ENCODE results near the gene WNT1. TPM values are rescaled to one million over a fixed set of nuclear protein-coding genes. Genes with fewer than 3 reads are reported as not detected.

WNT1 gene
- total RNA-seq, 4 donors from 2014 or later, result not detected

DNA sequence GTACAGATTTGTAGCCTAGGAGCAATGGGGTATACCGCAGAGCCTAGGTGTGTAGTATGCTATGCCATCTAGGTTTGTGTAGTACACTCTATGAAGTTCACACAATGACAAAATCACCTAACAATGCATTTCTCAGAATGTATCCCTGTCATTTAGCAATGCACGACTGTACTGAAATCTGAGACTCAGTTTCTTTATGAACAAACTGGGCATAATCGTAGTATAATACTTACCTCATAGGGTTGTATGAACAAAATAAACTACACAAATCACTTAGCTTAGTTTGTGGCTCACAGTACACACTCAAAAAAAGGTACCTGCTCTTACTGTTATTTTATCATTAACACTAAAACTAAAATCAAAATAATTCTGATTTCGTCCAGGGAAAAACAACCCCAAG is 47.3 kb downstream of the WNT1 start:
- Histone ChIP-seq H3K4me3 (replicated peaks in 1 of 3) (no peak overlapping the region), H3K36me3 (peaks cover 60 to 79% of the 10 kb centered on the region in 2 donors), H3K27ac (no peak overlapping the region), H3K9me3 (no peaks in the 10 kb centered on the region), H3K4me1 (no peaks in the 10 kb centered on the region), H3K27me3 (no peaks in the 10 kb centered on the region)
- intact Hi-C loops (cut with DNase I), result no loop called here
- TF ChIP-seq, protein P1, sequence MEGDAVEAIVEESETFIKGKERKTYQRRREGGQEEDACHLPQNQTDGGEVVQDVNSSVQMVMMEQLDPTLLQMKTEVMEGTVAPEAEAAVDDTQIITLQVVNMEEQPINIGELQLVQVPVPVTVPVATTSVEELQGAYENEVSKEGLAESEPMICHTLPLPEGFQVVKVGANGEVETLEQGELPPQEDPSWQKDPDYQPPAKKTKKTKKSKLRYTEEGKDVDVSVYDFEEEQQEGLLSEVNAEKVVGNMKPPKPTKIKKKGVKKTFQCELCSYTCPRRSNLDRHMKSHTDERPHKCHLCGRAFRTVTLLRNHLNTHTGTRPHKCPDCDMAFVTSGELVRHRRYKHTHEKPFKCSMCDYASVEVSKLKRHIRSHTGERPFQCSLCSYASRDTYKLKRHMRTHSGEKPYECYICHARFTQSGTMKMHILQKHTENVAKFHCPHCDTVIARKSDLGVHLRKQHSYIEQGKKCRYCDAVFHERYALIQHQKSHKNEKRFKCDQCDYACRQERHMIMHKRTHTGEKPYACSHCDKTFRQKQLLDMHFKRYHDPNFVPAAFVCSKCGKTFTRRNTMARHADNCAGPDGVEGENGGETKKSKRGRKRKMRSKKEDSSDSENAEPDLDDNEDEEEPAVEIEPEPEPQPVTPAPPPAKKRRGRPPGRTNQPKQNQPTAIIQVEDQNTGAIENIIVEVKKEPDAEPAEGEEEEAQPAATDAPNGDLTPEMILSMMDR (IDR thresholded peaks at IDR 0.05), result no peak
- TF ChIP-seq POLR2A (IDR thresholded peaks at IDR 0.05), result no peak
- 92 to 95% methylated on average over 4 of the region's 4 CpGs for WGBS, 2 donors
- no peak for DNase-seq

DNA sequence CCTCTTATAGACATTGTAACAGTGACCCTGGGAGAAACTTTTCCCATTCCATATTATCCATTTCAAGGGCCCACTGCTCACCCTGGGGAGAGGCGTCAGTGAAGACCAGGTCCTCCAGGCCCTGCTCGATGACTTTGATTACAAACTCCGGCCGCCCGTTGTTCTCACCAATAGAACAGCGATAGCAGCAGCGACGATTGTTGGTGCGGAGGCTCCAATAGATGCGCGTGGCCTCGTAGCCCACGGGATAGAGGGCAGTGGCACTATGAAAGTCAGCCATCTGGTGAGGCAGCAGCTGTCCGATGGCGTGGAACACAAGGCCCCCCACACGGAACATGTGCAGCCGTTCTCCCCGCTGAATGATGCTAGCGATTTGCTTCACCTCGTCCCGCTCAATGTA is 48.0 kb downstream of the WNT1 start:
- Histone ChIP-seq H3K27me3 (no peaks in the 10 kb centered on the region), H3K36me3 (peaks cover 59 to 80% of the 10 kb centered on the region in 2 donors), H3K4me3 (replicated peaks in 1 of 3) (no peak overlapping the region), H3K27ac (no peak overlapping the region), H3K4me1 (no peaks in the 10 kb centered on the region), H3K9me3 (no peaks in the 10 kb centered on the region)
- DNase-seq, result no peak
- intact Hi-C loops (cut with DNase I), result no loop called here
- 95 to 98% methylated on average over 21 of the region's 21 CpGs for WGBS, 2 donors
- TF ChIP-seq, protein P1 (IDR thresholded peaks at IDR 0.05), result no peak
- no peak for TF ChIP-seq POLR2A (IDR thresholded peaks at IDR 0.05)

DNA sequence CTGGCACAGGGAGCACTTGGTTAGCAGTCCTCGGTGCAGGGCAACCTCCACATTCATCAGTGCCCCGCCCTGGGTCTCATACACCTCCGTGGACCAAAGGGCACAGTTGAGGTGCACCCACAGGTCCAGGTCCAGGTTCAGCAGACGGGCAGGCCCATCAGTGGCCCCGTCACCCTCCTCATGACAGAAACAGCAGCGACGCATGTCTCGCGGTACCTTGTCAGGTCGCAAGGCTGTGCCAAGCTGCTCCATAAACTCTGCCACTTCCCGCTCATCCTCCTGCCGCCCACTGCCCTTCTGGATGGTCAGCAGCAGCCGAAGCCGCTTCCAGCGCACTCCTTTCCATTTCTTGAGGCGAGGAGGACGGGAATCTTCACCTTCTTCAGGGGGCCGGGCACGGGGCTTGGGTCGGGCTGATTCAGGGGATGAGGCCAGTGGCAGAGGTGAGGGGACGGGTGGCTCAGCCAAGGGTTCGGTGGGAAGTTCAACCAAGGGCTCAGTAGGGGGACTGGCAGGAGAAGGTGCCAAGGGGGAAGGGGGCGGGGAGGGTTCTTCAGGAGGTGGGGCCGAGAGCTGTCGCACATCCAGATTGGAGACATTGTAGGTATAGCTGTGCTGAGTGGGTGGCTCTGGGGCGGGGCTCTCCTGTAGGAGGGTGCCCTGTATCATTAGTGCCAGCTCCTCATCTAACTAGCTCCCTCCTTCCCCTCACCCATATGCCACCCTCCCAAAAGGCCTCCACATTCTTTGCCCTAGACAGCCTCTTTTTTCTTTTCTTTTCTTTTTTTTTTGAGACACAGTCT is 48.8 kb downstream of the WNT1 start:
- no peaks in the 10 kb centered on the region for H3K9me3 ChIP-seq
- H3K27ac ChIP-seq, result no peak overlapping the region
- H3K36me3 ChIP-seq, result peaks cover 57 to 77% of the 10 kb centered on the region in 2 donors
- H3K4me3 ChIP-seq (replicated peaks in 1 of 3), result no peak overlapping the region
- H3K27me3 ChIP-seq, result no peaks in the 10 kb centered on the region
- intact Hi-C loops (cut with DNase I), result no loop called here
- WGBS, 2 donors, result 95 to 98% methylated on average over 23 to 26 of the region's 26 CpGs
- DNase-seq, result no peak
- no peaks in the 10 kb centered on the region for H3K4me1 ChIP-seq
- TF ChIP-seq POLR2A (IDR thresholded peaks at IDR 0.05), result no peak
- TF ChIP-seq, protein P1 (IDR thresholded peaks at IDR 0.05), result no peak

DNA sequence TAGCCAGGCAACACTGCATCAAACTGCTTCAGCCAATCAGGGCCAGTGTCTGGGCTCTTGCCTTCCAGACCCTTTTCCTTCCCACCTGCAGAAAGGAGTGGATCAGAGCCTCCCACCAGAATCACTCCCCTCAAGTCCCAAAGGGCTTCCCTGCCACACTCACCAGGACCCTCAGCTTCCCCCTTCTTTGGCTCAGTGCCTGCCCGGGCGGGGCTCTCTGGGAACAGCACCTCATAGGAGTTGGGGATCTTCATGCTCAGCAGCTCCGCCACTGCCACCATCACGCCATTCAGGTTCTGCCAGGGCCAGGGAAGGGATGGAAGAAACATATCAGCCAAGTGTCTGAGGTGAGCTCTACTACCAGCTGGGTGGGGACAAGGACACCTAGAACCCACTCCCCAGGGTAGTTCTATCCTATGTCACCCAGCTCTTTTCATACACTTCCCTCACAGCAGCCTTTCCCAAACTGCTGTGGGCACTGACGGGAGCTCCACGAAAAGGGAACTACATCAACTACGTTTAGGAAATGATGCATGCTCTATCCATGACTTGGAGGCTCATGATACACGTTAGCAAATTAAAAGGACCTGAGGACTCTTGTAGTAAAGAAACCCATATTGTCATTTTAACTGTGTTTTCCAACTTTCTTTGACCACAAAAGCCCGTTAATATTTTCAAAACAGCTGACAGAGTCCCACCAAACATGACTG is 49.9 kb downstream of the WNT1 start:
- no peaks in the 10 kb centered on the region for H3K27me3 ChIP-seq
- H3K27ac ChIP-seq, result no peak overlapping the region
- WGBS, 2 donors, result 91 to 94% methylated on average over 9 of the region's 9 CpGs
- H3K4me3 ChIP-seq (replicated peaks in 1 of 3), result no peak overlapping the region
- H3K36me3 ChIP-seq, result peaks cover 57 to 77% of the 10 kb centered on the region in 2 donors
- no peak for DNase-seq
- H3K4me1 ChIP-seq, result no peaks in the 10 kb centered on the region
- intact Hi-C loops (cut with DNase I), result no loop called here
- TF ChIP-seq, protein P1 (IDR thresholded peaks at IDR 0.05), result no peak
- TF ChIP-seq POLR2A (IDR thresholded peaks at IDR 0.05), result no peak
- no peaks in the 10 kb centered on the region for H3K9me3 ChIP-seq
